GM12873 (cell line): ENCODE measurements around the gene MAPK8IP1.

Experiments used
- CTCF ChIP-seq: IDR thresholded peaks from 2 replicates; pipeline ENCODE4 v1.5.1; 2012; ENCODE audit warnings: low read depth, mild to moderate bottlenecking, moderate library complexity, low read length, control low read depth; ENCODE audit not compliant: insufficient read depth; ENCODE audit errors: missing control alignments

The MAPK8IP1 gene

DNA sequence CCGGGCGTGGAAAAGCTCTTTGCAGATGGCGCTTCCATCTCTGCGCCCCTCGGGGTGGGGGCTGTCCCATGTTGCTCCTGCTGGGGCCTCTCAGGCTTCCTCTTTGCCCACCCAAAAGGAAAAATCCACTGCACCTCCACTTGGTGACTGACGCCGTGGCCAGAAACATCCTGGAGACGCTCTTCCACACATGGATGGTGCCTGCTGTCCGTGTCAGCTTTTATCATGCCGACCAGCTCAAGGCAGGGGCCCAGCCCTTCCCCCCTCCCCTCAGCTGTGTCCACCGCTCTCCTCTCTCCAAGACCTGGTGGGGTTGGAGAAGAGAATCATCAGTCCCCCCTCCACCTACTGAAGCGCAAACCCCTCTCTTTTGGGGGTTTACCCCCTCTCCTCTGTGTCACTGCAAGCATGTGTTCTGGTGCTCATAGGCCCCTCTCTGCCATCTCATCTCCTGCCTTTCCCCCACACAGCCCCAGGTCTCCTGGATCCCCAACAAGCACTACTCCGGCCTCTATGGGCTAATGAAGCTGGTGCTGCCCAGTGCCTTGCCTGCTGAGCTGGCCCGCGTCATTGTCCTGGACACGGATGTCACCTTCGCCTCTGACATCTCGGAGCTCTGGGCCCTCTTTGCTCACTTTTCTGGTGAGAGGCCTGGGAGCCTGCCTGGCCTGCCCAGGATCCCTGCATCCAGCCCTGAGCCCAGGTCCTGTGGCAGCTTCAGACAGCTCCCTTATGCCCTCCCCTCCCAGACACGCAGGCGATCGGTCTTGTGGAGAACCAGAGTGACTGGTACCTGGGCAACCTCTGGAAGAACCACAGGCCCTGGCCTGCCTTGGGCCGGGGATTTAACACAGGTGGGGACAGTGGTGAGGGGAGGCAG is 38.8 kb downstream of the MAPK8IP1 start:
- TF ChIP-seq CTCF: no peak

- TF ChIP-seq CTCF: no peak
Observed at GRCh38 chr11:45924927-45925326, 39.5 kb downstream of the MAPK8IP1 start.

DNA sequence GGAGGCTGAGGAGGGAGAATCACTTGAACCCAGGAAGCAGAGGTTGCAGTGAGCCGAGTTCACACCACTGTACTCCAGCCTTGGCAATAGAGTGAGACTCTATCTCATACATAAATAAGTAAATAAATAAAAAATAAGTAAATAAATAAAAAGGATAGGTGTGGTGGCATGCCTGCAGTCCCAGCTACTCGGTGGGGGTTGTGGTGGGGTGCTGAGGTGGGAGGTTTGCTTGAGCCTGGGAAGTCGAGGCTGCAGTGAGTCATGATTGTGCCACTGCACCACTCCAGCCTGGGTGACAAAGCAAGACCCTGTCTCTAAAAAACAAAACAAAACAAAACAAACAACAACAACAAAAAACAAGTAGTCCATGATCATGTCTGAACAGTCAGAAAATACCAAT is 40.1 kb downstream of the MAPK8IP1 start:
- TF ChIP-seq CTCF: no peak

DNA sequence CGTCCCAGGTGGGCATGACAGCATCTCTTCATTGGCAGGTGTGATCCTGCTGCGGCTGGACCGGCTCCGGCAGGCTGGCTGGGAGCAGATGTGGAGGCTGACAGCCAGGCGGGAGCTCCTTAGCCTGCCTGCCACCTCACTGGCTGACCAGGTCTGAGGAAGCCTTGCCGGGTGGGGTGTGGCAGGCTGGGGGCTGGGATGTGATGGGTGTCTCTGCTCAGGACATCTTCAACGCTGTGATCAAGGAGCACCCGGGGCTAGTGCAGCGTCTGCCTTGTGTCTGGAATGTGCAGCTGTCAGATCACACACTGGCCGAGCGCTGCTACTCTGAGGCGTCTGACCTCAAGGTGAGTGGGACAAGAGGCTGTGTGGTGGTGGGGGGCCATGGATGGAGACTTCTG is 40.5 kb downstream of the MAPK8IP1 start:
- TF ChIP-seq CTCF: no peak

GRCh38 chr11:45926536-45927331 is 41.3 kb downstream of the MAPK8IP1 start:
- no peak for TF ChIP-seq CTCF

GRCh38 chr11:45927332-45927683 is 41.9 kb downstream of the MAPK8IP1 start:
- TF ChIP-seq CTCF: no peak

- no peak for TF ChIP-seq CTCF
Observed at GRCh38 chr11:45927684-45928413, 42.4 kb downstream of the MAPK8IP1 start.
